ENCODE results near the gene RIPK3.

- TF ChIP-seq CTCF (IDR thresholded peaks at IDR 0.05) = no peak
- no peak for TF ChIP-seq POLR2A (IDR thresholded peaks at IDR 0.05)
These were observed 52.8 kb downstream of the RIPK3 start for GRCh38 chr14:24286996-24287395.

Data from lower leg skin (tissue), 3 donors.